IMR-90 (cell line): Measurements from ENCODE around the gene DGKZ. TPM values are rescaled to one million over a fixed set of nuclear protein-coding genes. Genes with fewer than 3 reads are reported as not detected.

Source experiments
- ATAC-seq: fragments of 200-7000 bp; cut with Tn5 transposase; 2 replicates; pipeline ENCODE4 v1.9.1; 2020; ENCODE audit warnings: low read depth, mild to moderate bottlenecking, moderate library complexity
- BruUV-seq: library from RNA; stranded (reverse); fragments of 400-500 nt; replicated peaks from 2 replicates; lab custom pipeline; 2021; lab: Mats Ljungman, UMichigan
- CTCF ChIA-PET: fragments of 300-600 bp; formaldehyde crosslinking; extraction: SDS; loops from one replicate; lab custom pipeline; 2021; ENCODE audit warnings: antibody characterized with exemption; lab: Yijun Ruan, JAX
- POLR2A ChIA-PET: fragments of 300-600 bp; sonication (Branson Sonifier 250); formaldehyde crosslinking; loops from one replicate; lab custom pipeline; 2022; ENCODE audit warnings: antibody characterized with exemption; ENCODE audit not compliant: unreplicated experiment; lab: Charles Lee
- DNase-seq: peaks from one replicate; pipeline ENCODE4 v3.0.0; 2013
- H2AFZ ChIP-seq: replicated peaks from 2 replicates; pipeline ENCODE3; 2013; ENCODE audit warnings: low read length, mild to moderate bottlenecking; ENCODE audit not compliant: poor library complexity
- H2AK5ac ChIP-seq: 2 replicates; pipeline ENCODE4 v1.6.1; 2013; ENCODE audit warnings: low read depth, low read length, inconsistent platforms
- H2AK9ac ChIP-seq: replicated peaks from 2 replicates; pipeline ENCODE3; 2013; ENCODE audit warnings: mild to moderate bottlenecking, low read depth, low read length, moderate library complexity; ENCODE audit not compliant: poor library complexity
- H2BK120ac ChIP-seq: 2 replicates; pipeline ENCODE4 v1.6.1; 2013; ENCODE audit warnings: low read depth, low read length, inconsistent platforms
- H2BK15ac ChIP-seq: 3 replicates; pipeline ENCODE4 v1.6.1; 2013; ENCODE audit warnings: low read depth, low read length, inconsistent platforms
- H2BK20ac ChIP-seq: 2 replicates; pipeline ENCODE4 v1.6.1; 2013; ENCODE audit warnings: low read depth, mild to moderate bottlenecking, inconsistent platforms, low read length, moderate library complexity
- H2BK5ac ChIP-seq: 2 replicates; pipeline ENCODE4 v1.6.1; 2013; ENCODE audit warnings: mild to moderate bottlenecking, low read depth, low read length, inconsistent platforms; ENCODE audit not compliant: poor library complexity, severe bottlenecking
- H3K14ac ChIP-seq: replicated peaks from 2 replicates; pipeline ENCODE4 v1.6.1; 2013; ENCODE audit warnings: low read depth, low read length, inconsistent platforms
- H3K18ac ChIP-seq: 2 replicates; pipeline ENCODE4 v1.6.1; 2013; ENCODE audit warnings: low read depth, low read length, control low read depth
- H3K23ac ChIP-seq: 2 replicates; pipeline ENCODE4 v1.6.1; 2013; ENCODE audit warnings: low read depth, low read length, inconsistent platforms
- H3K27ac ChIP-seq: 2 replicates; pipeline ENCODE4 v1.5.1; 2013; ENCODE audit warnings: mild to moderate bottlenecking, control low read depth, low read length; ENCODE audit not compliant: insufficient read depth
- H3K27me3 ChIP-seq: 2 replicates; pipeline ENCODE4 v1.6.1; 2013; ENCODE audit warnings: low read length; ENCODE audit not compliant: control insufficient read depth, insufficient read depth
- H3K36me3 ChIP-seq: 2 replicates; pipeline ENCODE4 v1.6.1; 2013; ENCODE audit warnings: low read length, mixed read lengths; ENCODE audit not compliant: control insufficient read depth, insufficient read depth
- H3K4ac ChIP-seq: 2 replicates; pipeline ENCODE4 v1.6.1; 2013; ENCODE audit warnings: low read depth, low read length, inconsistent platforms
- H3K4me1 ChIP-seq: 2 replicates; pipeline ENCODE4 v1.6.1; 2013; ENCODE audit warnings: low read length, mixed read lengths; ENCODE audit not compliant: control insufficient read depth, insufficient read depth
- H3K4me2 ChIP-seq: 2 replicates; pipeline ENCODE4 v1.6.1; 2013; ENCODE audit warnings: low read depth, mild to moderate bottlenecking, control low read depth, low read length, moderate library complexity
- H3K4me3 ChIP-seq: 2 replicates; pipeline ENCODE4 v1.5.1; 2013; ENCODE audit warnings: low read depth, mild to moderate bottlenecking, control low read depth, low read length, moderate library complexity; ENCODE audit not compliant: insufficient read depth
- H3K56ac ChIP-seq: 2 replicates; pipeline ENCODE4 v1.6.1; 2013; ENCODE audit warnings: low read length, inconsistent platforms; ENCODE audit not compliant: insufficient read depth; ENCODE audit errors: extremely low read depth
- H3K79me1 ChIP-seq, 2 experiments: 2 replicates each; pipeline ENCODE4 v1.6.1; 2013; ENCODE audit warnings: low read length in 2 of 2, inconsistent platforms in 1 of 2, low read depth in 1 of 2
- H3K9ac ChIP-seq: 2 replicates; pipeline ENCODE4 v1.6.1; 2013; ENCODE audit warnings: low read depth, low read length, control low read depth
- H3K9me1 ChIP-seq: 2 replicates; pipeline ENCODE4 v1.6.1; 2013; ENCODE audit warnings: low read length, inconsistent platforms; ENCODE audit not compliant: insufficient read depth
- H3K9me3 ChIP-seq: 2 replicates; pipeline ENCODE4 v1.6.1; 2013; ENCODE audit warnings: low read length; ENCODE audit not compliant: control insufficient read depth, insufficient read depth
- H4K20me1 ChIP-seq: 2 replicates; pipeline ENCODE4 v1.6.1; 2013; ENCODE audit warnings: low read length, inconsistent platforms; ENCODE audit not compliant: insufficient read depth
- H4K5ac ChIP-seq: 2 replicates; pipeline ENCODE4 v1.6.1; 2013; ENCODE audit warnings: mild to moderate bottlenecking, low read depth, low read length, control low read depth
- H4K8ac ChIP-seq, 2 experiments: 2 replicates each; pipeline ENCODE4 v1.6.1; 2013; ENCODE audit warnings: low read depth in 2 of 2, low read length in 2 of 2, control low read depth in 1 of 2, inconsistent platforms in 1 of 2
- H4K91ac ChIP-seq: 2 replicates; pipeline ENCODE4 v1.6.1; 2013; ENCODE audit warnings: low read depth, low read length, inconsistent platforms; ENCODE audit not compliant: insufficient read depth
- BHLHE40 ChIP-seq: fragments of 150-350 bp; IDR thresholded peaks from 2 replicates; pipeline ENCODE4 v1.6.1; 2016; ENCODE audit warnings: mild to moderate bottlenecking, low read depth, low read length
- CEBPB ChIP-seq: IDR thresholded peaks from 2 replicates; pipeline ENCODE4 v1.6.1; 2012; ENCODE audit warnings: low read depth, low read length, improper control_type of control experiment
- CHD1 ChIP-seq: IDR thresholded peaks from 2 replicates; pipeline ENCODE4 v1.6.1; 2012; ENCODE audit warnings: low read depth, low read length, improper control_type of control experiment
- FOS ChIP-seq: fragments of 150-350 bp; IDR thresholded peaks from 2 replicates; pipeline ENCODE4 v1.6.1; 2016; ENCODE audit warnings: low read depth, low read length
- MAFK ChIP-seq: IDR thresholded peaks from 2 replicates; pipeline ENCODE4 v1.6.1; 2012; ENCODE audit warnings: low read depth, low read length, improper control_type of control experiment
- MAZ ChIP-seq: IDR thresholded peaks from 2 replicates; pipeline ENCODE4 v1.6.1; 2012; ENCODE audit warnings: low read depth, mild to moderate bottlenecking, low read length, improper control_type of control experiment, moderate library complexity, borderline replicate concordance
- MXI1 ChIP-seq: IDR thresholded peaks from 2 replicates; pipeline ENCODE4 v1.6.1; 2012; ENCODE audit warnings: low read depth, mild to moderate bottlenecking, low read length, moderate library complexity, borderline replicate concordance
- NFE2L2 ChIP-seq: fragments of 150-350 bp; IDR thresholded peaks from 2 replicates; pipeline ENCODE4 v1.6.1; 2016; ENCODE audit warnings: low read depth, mild to moderate bottlenecking, low read length
- POLR2A ChIP-seq: IDR thresholded peaks from 2 replicates; pipeline ENCODE4 v1.6.1; 2012; ENCODE audit warnings: mild to moderate bottlenecking, low read depth, low read length
- RAD21 ChIP-seq: IDR thresholded peaks from 2 replicates; pipeline ENCODE4 v1.6.1; 2012; ENCODE audit warnings: low read length, improper control_type of control experiment
- RCOR1 ChIP-seq: IDR thresholded peaks from 2 replicates; pipeline ENCODE4 v1.6.1; 2012; ENCODE audit warnings: mild to moderate bottlenecking, low read length, improper control_type of control experiment; ENCODE audit not compliant: insufficient replicate concordance
- RFX5 ChIP-seq: IDR thresholded peaks from 2 replicates; pipeline ENCODE4 v1.8.0; 2012; ENCODE audit warnings: low read depth, mild to moderate bottlenecking, low read length, moderate library complexity
- WGBS, 2 experiments: methylation state at CpG; one replicate each; pipeline versions ENCODE4 v1.1.5 to v1.1.7; 2013; ENCODE audit warnings: missing lambda C conversion rate in 2 of 2; ENCODE audit not compliant: insufficient read length in 1 of 2; ENCODE audit errors: extremely low coverage in 2 of 2; 5-methylcytosine and 5-hydroxymethylcytosine counted together
- dilution Hi-C: fragments of 300-500 bp; cut with HindIII; formaldehyde crosslinking; loops from one replicate; pipeline ENCODE4 v1.14.3; 2018; ENCODE audit warnings: low sequenced_read_pairs; ENCODE audit not compliant: unreplicated experiment
- in situ Hi-C: fragments of 300-500 bp; cut with MboI; formaldehyde crosslinking; loops from 3 replicates; pipeline ENCODE4 v1.14.3; 2019; ENCODE audit warnings: low sequenced_read_pairs, inconsistent platforms, mixed read lengths
- intact Hi-C: fragments of 100-400 bp; cut with micrococcal nuclease; formaldehyde crosslinking; loops from 2 replicates; pipeline ENCODE4 v1.10.0; 2022
- polyA plus RNA-seq, 3 experiments: library from polyadenylated mRNA; depleted of rRNA; stranded (reverse); fragments of >200 nt; gene quantifications; 2 replicates each; pipeline ENCODE4 v1.2.3, GENCODE V29; 2012; ENCODE audit warnings: low replicate concordance in 1 of 3
- total RNA-seq: library from RNA; depleted of rRNA; stranded (reverse); fragments of >200 nt; gene quantifications from 2 replicates; pipeline ENCODE4 v1.2.3, GENCODE V29; 2012
- TF ChIP-seq, protein P1 (sequence below): fragments of 150-350 bp; IDR thresholded peaks from 2 replicates; pipeline ENCODE4 v1.6.1; 2016; ENCODE audit warnings: low read depth, mild to moderate bottlenecking, low read length, moderate library complexity, borderline replicate concordance
- TF ChIP-seq, protein P2 (sequence below): conservative IDR thresholded peaks from 2 replicates; pipeline ENCODE4 v1.5.1; 2012; ENCODE audit warnings: mild to moderate bottlenecking, low read depth, low read length, improper control_type of control experiment
- TF ChIP-seq, protein P3 (sequence below): fragments of 150-350 bp; IDR thresholded peaks from 2 replicates; pipeline ENCODE4 v1.6.1; 2017; ENCODE audit warnings: mild to moderate bottlenecking, antibody characterized with exemption, low read length, low read depth

The DGKZ gene
- total and polyA plus RNA-seq, 2 of the 4 experiments (the other 2 are of a cell fraction), result 46.8 to 62.0 TPM

DNA sequence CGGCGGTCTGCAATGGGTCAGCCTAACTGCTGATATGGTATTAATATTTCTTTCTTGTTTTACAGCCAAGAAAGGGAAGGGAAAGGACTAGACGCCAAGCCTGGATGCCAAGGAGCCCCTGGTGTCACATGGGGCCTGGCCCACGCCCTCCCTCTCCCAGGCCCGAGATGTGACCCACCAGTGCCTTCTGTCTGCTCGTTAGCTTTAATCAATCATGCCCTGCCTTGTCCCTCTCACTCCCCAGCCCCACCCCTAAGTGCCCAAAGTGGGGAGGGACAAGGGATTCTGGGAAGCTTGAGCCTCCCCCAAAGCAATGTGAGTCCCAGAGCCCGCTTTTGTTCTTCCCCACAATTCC, 36.1 kb downstream of the DGKZ start:
- Histone ChIP-seq H4K91ac (no peak overlapping the region), H3K18ac (no peak overlapping the region), H2AK5ac (no peak overlapping the region), H4K5ac (no peak overlapping the region), H3K27me3 (peaks cover 8% of the 10 kb centered on the region; the same call in 1 of the 2 replicates), H3K4ac (no peak overlapping the region), H3K4me2 (no peak overlapping the region), H3K14ac (no peak overlapping the region), H3K9ac (no peak overlapping the region), H3K9me3 (no peaks in the 10 kb centered on the region), H3K36me3 (no peaks in the 10 kb centered on the region; the same call in 1 of the 2 replicates), H3K79me1 (peaks cover 0 to 11% of the 10 kb centered on the region in 2 experiments; a peak in 2 of 4 replicates), H2BK5ac (no peak overlapping the region), H2BK15ac (no peak overlapping the region), H4K20me1 (no peaks in the 10 kb centered on the region), H3K4me1 (peaks cover 11% of the 10 kb centered on the region), H3K9me1 (0 out of 2 replicates have a peak, but pooled peaks cover 5% of the 10 kb centered on the region), H2AFZ (no peak overlapping the region), H2BK120ac (no peak overlapping the region), H3K23ac (no peak overlapping the region), H3K4me3 (no peak overlapping the region), H4K8ac (no peak overlapping the region), H2AK9ac (no peak overlapping the region), H3K27ac (no peak overlapping the region), H3K56ac (no peak overlapping the region), H2BK20ac (no peak overlapping the region)
- TF ChIP-seq, protein P1, sequence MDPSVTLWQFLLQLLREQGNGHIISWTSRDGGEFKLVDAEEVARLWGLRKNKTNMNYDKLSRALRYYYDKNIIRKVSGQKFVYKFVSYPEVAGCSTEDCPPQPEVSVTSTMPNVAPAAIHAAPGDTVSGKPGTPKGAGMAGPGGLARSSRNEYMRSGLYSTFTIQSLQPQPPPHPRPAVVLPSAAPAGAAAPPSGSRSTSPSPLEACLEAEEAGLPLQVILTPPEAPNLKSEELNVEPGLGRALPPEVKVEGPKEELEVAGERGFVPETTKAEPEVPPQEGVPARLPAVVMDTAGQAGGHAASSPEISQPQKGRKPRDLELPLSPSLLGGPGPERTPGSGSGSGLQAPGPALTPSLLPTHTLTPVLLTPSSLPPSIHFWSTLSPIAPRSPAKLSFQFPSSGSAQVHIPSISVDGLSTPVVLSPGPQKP, result no peak
- TF ChIP-seq BHLHE40 (no peak), CHD1 (no peak), MAZ (no peak), RCOR1 (no peak), MXI1 (no peak), RFX5 (no peak), CEBPB (no peak), MAFK (no peak), POLR2A (no peak), NFE2L2 (no peak), FOS (no peak), RAD21 (no peak)
- TF ChIP-seq, protein P2, sequence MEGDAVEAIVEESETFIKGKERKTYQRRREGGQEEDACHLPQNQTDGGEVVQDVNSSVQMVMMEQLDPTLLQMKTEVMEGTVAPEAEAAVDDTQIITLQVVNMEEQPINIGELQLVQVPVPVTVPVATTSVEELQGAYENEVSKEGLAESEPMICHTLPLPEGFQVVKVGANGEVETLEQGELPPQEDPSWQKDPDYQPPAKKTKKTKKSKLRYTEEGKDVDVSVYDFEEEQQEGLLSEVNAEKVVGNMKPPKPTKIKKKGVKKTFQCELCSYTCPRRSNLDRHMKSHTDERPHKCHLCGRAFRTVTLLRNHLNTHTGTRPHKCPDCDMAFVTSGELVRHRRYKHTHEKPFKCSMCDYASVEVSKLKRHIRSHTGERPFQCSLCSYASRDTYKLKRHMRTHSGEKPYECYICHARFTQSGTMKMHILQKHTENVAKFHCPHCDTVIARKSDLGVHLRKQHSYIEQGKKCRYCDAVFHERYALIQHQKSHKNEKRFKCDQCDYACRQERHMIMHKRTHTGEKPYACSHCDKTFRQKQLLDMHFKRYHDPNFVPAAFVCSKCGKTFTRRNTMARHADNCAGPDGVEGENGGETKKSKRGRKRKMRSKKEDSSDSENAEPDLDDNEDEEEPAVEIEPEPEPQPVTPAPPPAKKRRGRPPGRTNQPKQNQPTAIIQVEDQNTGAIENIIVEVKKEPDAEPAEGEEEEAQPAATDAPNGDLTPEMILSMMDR, result no peak
- TF ChIP-seq, protein P3, sequence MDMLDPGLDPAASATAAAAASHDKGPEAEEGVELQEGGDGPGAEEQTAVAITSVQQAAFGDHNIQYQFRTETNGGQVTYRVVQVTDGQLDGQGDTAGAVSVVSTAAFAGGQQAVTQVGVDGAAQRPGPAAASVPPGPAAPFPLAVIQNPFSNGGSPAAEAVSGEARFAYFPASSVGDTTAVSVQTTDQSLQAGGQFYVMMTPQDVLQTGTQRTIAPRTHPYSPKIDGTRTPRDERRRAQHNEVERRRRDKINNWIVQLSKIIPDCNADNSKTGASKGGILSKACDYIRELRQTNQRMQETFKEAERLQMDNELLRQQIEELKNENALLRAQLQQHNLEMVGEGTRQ, result no peak
- ATAC-seq (no peak), DNase-seq (no peak)
- POLR2A ChIA-PET, result no interaction called here
- no CpG with 5 or more reads among the region's 7 CpGs for WGBS, 2 experiments
- in situ Hi-C loops (no loop called here), intact Hi-C loops (loop anchor here (10.0 kb wide), 1 partner anchor 301 kb away; no protein-coding TSS in a partner anchor), dilution Hi-C loops (no loop called here)
- BruUV-seq, result no TSS peak
- CTCF ChIA-PET, result interaction anchor here (0.5 to 1.5 kb wide), 4 partner anchors 8 to 740 kb away, joined by 3 to 4 read pairs (median 4); partner anchors contain the start of gene CHRM4
